Chondrocyte (in vitro differentiated cells): ENCODE measurements around the gene PDZD2. TPM values are rescaled to one million over a fixed set of nuclear protein-coding genes. Genes with fewer than 3 reads are reported as not detected.
A peak's percentile ranks its signal among the peaks of the same experiment; 100 is the strongest.

ENCODE experiments used
- DNase-seq: peaks from one replicate; pipeline ENCODE4 v3.0.0; 2021; ENCODE audit warnings: mixed read lengths, low spot score
- H3K27ac Mint-ChIP-seq: one replicate; pipeline ENCODE4 v1.8.0; 2021; ENCODE audit warnings: mild to moderate bottlenecking, moderate library complexity, mixed read lengths; ENCODE audit not compliant: unreplicated experiment
- H3K27me3 Mint-ChIP-seq: 2 replicates; pipeline ENCODE4 v1.8.0; 2021; ENCODE audit warnings: low read depth, mixed read lengths
- H3K36me3 Mint-ChIP-seq: 2 replicates; pipeline ENCODE4 v1.8.0; 2021; ENCODE audit warnings: low read depth, mixed read lengths
- H3K4me1 Mint-ChIP-seq: 2 replicates; pipeline ENCODE4 v1.8.0; 2021; ENCODE audit warnings: low read depth, mild to moderate bottlenecking, mixed read lengths
- H3K4me3 Mint-ChIP-seq: one replicate; pipeline ENCODE4 v1.8.0; 2021; ENCODE audit warnings: mild to moderate bottlenecking, moderate library complexity, mixed read lengths; ENCODE audit not compliant: unreplicated experiment
- H3K9me3 Mint-ChIP-seq: 2 replicates; pipeline ENCODE4 v1.8.0; 2021; ENCODE audit warnings: low read depth, mixed read lengths
- CTCF ChIP-seq: fragments of 200-600 bp; sonication (generic); IDR thresholded peaks from 2 replicates; pipeline ENCODE4 v1.5.0; 2021; ENCODE audit warnings: antibody characterized with exemption, mild to moderate bottlenecking, moderate library complexity
- total RNA-seq: library from RNA; stranded (reverse); gene quantifications from 3 replicates; pipeline ENCODE4 v1.2.1, GENCODE V29; 2021

PDZD2 gene
- total RNA-seq, 1 donor from 2014 or later: 30.9 TPM

DNA sequence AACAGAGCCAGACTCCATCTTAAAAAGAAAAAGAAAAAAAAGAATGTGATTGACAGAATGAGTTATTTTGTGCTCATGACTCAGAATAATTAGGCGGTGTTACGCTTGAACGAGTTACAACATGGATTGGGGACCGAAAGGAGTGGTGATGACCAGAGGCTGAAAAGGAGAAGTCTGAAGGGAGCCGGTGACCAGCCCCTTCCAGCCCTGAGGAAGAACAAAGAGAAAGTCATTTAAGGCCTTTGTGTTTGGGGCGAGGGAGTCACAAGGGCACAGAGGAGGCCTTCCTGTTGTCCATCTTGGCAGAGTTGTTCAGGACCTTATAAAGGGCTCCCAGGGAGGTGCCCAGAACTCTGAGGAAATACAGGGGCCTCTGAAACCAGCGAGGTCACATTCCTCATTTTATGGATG lies 403.6 kb downstream of the PDZD2 start:
- H3K9me3 Mint-ChIP-seq: peaks cover 2% of the 10 kb centered on the region
- H3K27ac Mint-ChIP-seq: peak overlapping the region; percentile 83
- H3K4me3 Mint-ChIP-seq: no peak overlapping the region
- no peak for DNase-seq
- H3K36me3 Mint-ChIP-seq: peaks cover 10% of the 10 kb centered on the region
- no peaks in the 10 kb centered on the region for H3K27me3 Mint-ChIP-seq
- TF ChIP-seq CTCF: no peak
- peaks cover 31% of the 10 kb centered on the region for H3K4me1 Mint-ChIP-seq

- Mint-ChIP-seq H3K27me3 (no peaks in the 10 kb centered on the region), H3K4me1 (peaks cover 30% of the 10 kb centered on the region), H3K27ac (peak overlapping the region; percentile 32), H3K36me3 (peaks cover 10% of the 10 kb centered on the region), H3K4me3 (no peak overlapping the region), H3K9me3 (peaks cover 2% of the 10 kb centered on the region)
- no peak for DNase-seq
- TF ChIP-seq CTCF: no peak
These were observed 404.2 kb downstream of the PDZD2 start for GRCh38 chr5:32043105-32043504.

DNA sequence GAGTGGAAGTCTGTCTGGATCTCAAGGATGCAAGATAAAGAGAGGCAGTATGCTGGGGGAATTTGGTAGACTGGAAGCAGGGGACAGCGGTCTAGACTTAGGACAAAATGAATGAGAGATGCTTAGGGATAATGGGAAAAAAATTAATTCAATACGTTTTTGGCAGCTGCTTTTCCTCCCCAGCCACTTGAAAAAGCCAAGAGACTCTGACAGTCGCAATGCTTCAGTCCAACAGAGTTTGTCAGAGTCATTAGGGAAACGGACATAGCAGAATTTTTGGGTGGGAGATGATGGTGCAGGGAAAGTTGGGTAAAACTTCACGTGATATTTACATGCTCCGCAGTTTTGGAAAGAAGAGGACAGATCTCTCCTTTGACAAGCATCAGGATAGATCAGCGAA lies 405.5 kb downstream of the PDZD2 start:
- no peaks in the 10 kb centered on the region for H3K27me3 Mint-ChIP-seq

DNA sequence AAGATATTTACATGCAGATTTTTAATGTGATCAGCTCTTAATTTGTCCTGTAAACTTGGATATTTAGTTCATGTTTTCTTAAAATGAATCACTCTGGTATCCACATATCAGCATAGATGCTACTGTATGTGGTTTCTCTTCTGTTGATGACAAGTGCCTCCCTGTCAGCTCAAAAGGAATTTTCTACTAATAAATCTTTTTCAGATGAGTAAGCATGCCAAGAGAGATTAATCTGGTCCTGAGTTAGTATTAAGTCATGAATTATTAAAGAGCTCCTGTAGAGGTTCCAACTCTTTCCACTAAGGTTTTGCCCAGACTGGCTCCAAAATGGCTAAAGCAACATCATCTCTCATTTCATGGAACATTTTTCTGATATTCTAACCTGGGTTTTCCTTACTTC lies 406.0 kb downstream of the PDZD2 start:
- no peak for TF ChIP-seq CTCF
- H3K36me3 Mint-ChIP-seq: peaks cover 8% of the 10 kb centered on the region
- peaks cover 2% of the 10 kb centered on the region for H3K9me3 Mint-ChIP-seq
- DNase-seq: no peak
- peak overlapping the region; percentile 80 for H3K27ac Mint-ChIP-seq
- no peaks in the 10 kb centered on the region for H3K27me3 Mint-ChIP-seq
- H3K4me1 Mint-ChIP-seq: peaks cover 30% of the 10 kb centered on the region
- no peak overlapping the region for H3K4me3 Mint-ChIP-seq

More for the DNA sequence above, 405.5 kb downstream of the PDZD2 start:
- Mint-ChIP-seq H3K4me1 (peaks cover 30% of the 10 kb centered on the region), H3K27ac (peak overlapping the region; percentile 75), H3K9me3 (peaks cover 2% of the 10 kb centered on the region), H3K4me3 (no peak overlapping the region), H3K36me3 (peaks cover 8% of the 10 kb centered on the region)
- no peak for TF ChIP-seq CTCF
- DNase-seq: no peak

GRCh38 chr5:32047056-32047455 lies 408.1 kb downstream of the PDZD2 start:
- H3K27me3 Mint-ChIP-seq: no peaks in the 10 kb centered on the region
- H3K36me3 Mint-ChIP-seq: peaks cover 8% of the 10 kb centered on the region
- H3K4me1 Mint-ChIP-seq: peaks cover 37% of the 10 kb centered on the region
- no peak for DNase-seq
- H3K9me3 Mint-ChIP-seq: peaks cover 2% of the 10 kb centered on the region
- TF ChIP-seq CTCF: no peak
- no peak overlapping the region for H3K27ac Mint-ChIP-seq
- H3K4me3 Mint-ChIP-seq: no peak overlapping the region
